Superior temporal gyrus (tissue), 1 donor: ENCODE data around the gene GRIN3A.
A peak's percentile ranks its signal among the peaks of the same experiment; 100 is the strongest.

ENCODE experiments used
- DNase-seq: peaks from one replicate; pipeline ENCODE4 v3.0.0-alpha.2; 2016; ENCODE audit errors: extremely low spot score

Gene GRIN3A

GRCh38 chr9:101705135-101705661, 33.2 kb downstream of the GRIN3A start:
- peak; percentile 44 for DNase-seq

- DNase-seq: no peak
These were observed 36.2 kb downstream of the GRIN3A start for GRCh38 chr9:101702257-101702656.

- DNase-seq: no peak
These were observed 44.7 kb downstream of the GRIN3A start for GRCh38 chr9:101693546-101694336.

GRCh38 chr9:101691657-101692056, 46.8 kb downstream of the GRIN3A start:
- DNase-seq: peak; percentile 33

- DNase-seq: peak; percentile 42
These were observed 49.4 kb downstream of the GRIN3A start for GRCh38 chr9:101689039-101689438.

- no peak for DNase-seq
These were observed 53.8 kb downstream of the GRIN3A start for GRCh38 chr9:101684665-101685064.

- DNase-seq: no peak
These were observed 55.2 kb downstream of the GRIN3A start for GRCh38 chr9:101683236-101683635.

- no peak for DNase-seq
These were observed 60.6 kb downstream of the GRIN3A start for GRCh38 chr9:101677861-101678260.

GRCh38 chr9:101675341-101675740, 63.1 kb downstream of the GRIN3A start:
- no peak for DNase-seq

GRCh38 chr9:101674165-101674564, 64.3 kb downstream of the GRIN3A start:
- DNase-seq: no peak

- no peak for DNase-seq
These were observed 64.8 kb downstream of the GRIN3A start for GRCh38 chr9:101673642-101674041.

- no peak for DNase-seq
These were observed 66.9 kb downstream of the GRIN3A start for GRCh38 chr9:101671567-101671966.

GRCh38 chr9:101668421-101668820, 70.0 kb downstream of the GRIN3A start:
- no peak for DNase-seq

GRCh38 chr9:101664453-101664852, 74.0 kb downstream of the GRIN3A start:
- no peak for DNase-seq

- no peak for DNase-seq
These were observed 85.8 kb downstream of the GRIN3A start for GRCh38 chr9:101652601-101653175.

GRCh38 chr9:101650142-101650541, 88.3 kb downstream of the GRIN3A start:
- no peak for DNase-seq

GRCh38 chr9:101648493-101648892, 90.0 kb downstream of the GRIN3A start:
- DNase-seq: no peak

GRCh38 chr9:101639785-101640665, 98.4 kb downstream of the GRIN3A start:
- DNase-seq: peak; percentile 38

- no peak for DNase-seq
These were observed 99.1 kb downstream of the GRIN3A start for GRCh38 chr9:101639311-101639710.

- DNase-seq: no peak
These were observed 102.2 kb downstream of the GRIN3A start for GRCh38 chr9:101636247-101636646.

- no peak for DNase-seq
These were observed 103.0 kb downstream of the GRIN3A start for GRCh38 chr9:101635473-101635872.

GRCh38 chr9:101634741-101635409, 103.6 kb downstream of the GRIN3A start:
- DNase-seq: no peak
